ENCODE data around the gene FUZ. TPM values are rescaled to one million over a fixed set of nuclear protein-coding genes. Genes with fewer than 3 reads are reported as not detected.

FUZ gene
- polyA plus RNA-seq, 1 of the 3 experiments (the other 2 are of a cell fraction) = 29.9 TPM

- 95% methylated on average over 1 of the region's 1 CpG for WGBS (ENCODE audit: low lambda C conversion rate)
- peaks cover 25% of the 10 kb centered on the region for H3F3A ChIP-seq (replicated peaks; ENCODE audit: insufficient read depth)
- no peak for DNase-seq
- ChIA-PET CTCF (no interaction called here), POLR2A (interaction anchor here (0.7 to 2.0 kb wide), 5 partner anchors 9 to 55 kb away, joined by 3 to 15 read pairs (median 7); partner anchors contain the start of gene PTOV1)
- H3K27me3 ChIP-seq (ENCODE audit: insufficient read depth) = no peaks in the 10 kb centered on the region
- peak overlapping the region; percentile 72; the same call in 1 of the 2 replicates for H2AFZ ChIP-seq (ENCODE audit: low read depth)
- H3K4me1 ChIP-seq (ENCODE audit: control insufficient read depth in 1 of 2, insufficient read depth in 2 of 2, low read depth in 1 of 2, low read length in 1 of 2) = peaks cover 12 to 21% of the 10 kb centered on the region in 2 experiments
- peak overlapping the region; percentile 71 to 96 for H3K27ac ChIP-seq (ENCODE audit: low read depth in 2 of 2, low read length in 1 of 2)
- H3K9me2 ChIP-seq = no peaks in the 10 kb centered on the region
- no peak for TF ChIP-seq JUND (IDR thresholded peaks at IDR 0.05)
- no peak for TF ChIP-seq RAD21 (IDR thresholded peaks at IDR 0.05; ENCODE audit: low read length)
- TF ChIP-seq SIN3A (IDR thresholded peaks at IDR 0.05; ENCODE audit: borderline replicate concordance, low read depth, low read length) = no peak
- TF ChIP-seq YY1 (IDR thresholded peaks at IDR 0.05; ENCODE audit: low read depth) = no peak
- no peak for TF ChIP-seq GATA2 (CRISPR knock-in tag; IDR thresholded peaks at IDR 0.05)
- no peak for TF ChIP-seq USF2 (IDR thresholded peaks at IDR 0.05; ENCODE audit: borderline replicate concordance, low read depth, low read length)
- no peak for TF ChIP-seq GABPA (IDR thresholded peaks at IDR 0.05; ENCODE audit: low read depth)
- no peak for TF ChIP-seq RFX5 (IDR thresholded peaks at IDR 0.05; ENCODE audit: low read length)
- H3K4me3 ChIP-seq (ENCODE audit: low read depth in 2 of 2, low read length in 1 of 2) = peak overlapping the region; percentile 65 to 76; a peak in 2 of 4 replicates
- no peaks in the 10 kb centered on the region for H3K36me3 ChIP-seq (replicated peaks in 1 of 2; ENCODE audit: control insufficient read depth in 1 of 2, insufficient read depth in 2 of 2, low read length in 1 of 2)
- H3K9me3 ChIP-seq = no peaks in the 10 kb centered on the region
- no peak overlapping the region for H3K4me2 ChIP-seq
- no peaks in the 10 kb centered on the region for H4K20me1 ChIP-seq (ENCODE audit: insufficient read depth)
- peaks cover 9% of the 10 kb centered on the region for H3K79me2 ChIP-seq (ENCODE audit: insufficient read depth)
- peak overlapping the region; percentile 92 for H3K9ac ChIP-seq
Measured at GRCh38 chr19:49814010-49814409, 918 bp upstream of the FUZ start.

GRCh38 chr19:49812452-49812996, 568 bp downstream of the FUZ start:
- WGBS (ENCODE audit: low lambda C conversion rate) = 56% methylated on average over 11 of the region's 11 CpGs
- Histone ChIP-seq H4K20me1 (ENCODE audit: insufficient read depth) (peaks cover 4% of the 10 kb centered on the region; the same call in 1 of the 2 replicates), H3K27me3 (ENCODE audit: insufficient read depth) (no peaks in the 10 kb centered on the region), H3K9me2 (no peaks in the 10 kb centered on the region), H3K4me1 (ENCODE audit: control insufficient read depth in 1 of 2, insufficient read depth in 2 of 2, low read depth in 1 of 2, low read length in 1 of 2) (peaks cover 12 to 21% of the 10 kb centered on the region in 2 experiments), H3F3A (replicated peaks; ENCODE audit: insufficient read depth) (peaks cover 30% of the 10 kb centered on the region), H3K79me2 (ENCODE audit: insufficient read depth) (no peaks in the 10 kb centered on the region), H3K9me3 (no peaks in the 10 kb centered on the region), H3K36me3 (replicated peaks in 1 of 2; ENCODE audit: control insufficient read depth in 1 of 2, insufficient read depth in 2 of 2, low read length in 1 of 2) (peaks cover 0 to 5% of the 10 kb centered on the region in 2 experiments), H2AFZ (ENCODE audit: low read depth) (peak overlapping the region; percentile 88), H3K4me3 (ENCODE audit: low read depth in 2 of 2, low read length in 1 of 2) (peak overlapping the region; percentile 65 to 76), H3K4me2 (peak overlapping the region; percentile 89), H3K9ac (peak overlapping the region; percentile 92), H3K27ac (ENCODE audit: low read depth in 2 of 2, low read length in 1 of 2) (peak overlapping the region; percentile 95 to 96)
- TF ChIP-seq EZH2phosphoT487 (IDR thresholded peaks at IDR 0.05; ENCODE audit: borderline replicate concordance, low read depth) = no peak
- TF ChIP-seq NRF1 (IDR thresholded peaks at IDR 0.05; ENCODE audit: low read depth, low read length) = no peak
- no peak for TF ChIP-seq NFIC (IDR thresholded peaks at IDR 0.05; ENCODE audit: borderline replicate concordance)
- no peak for TF ChIP-seq TEAD4 (IDR thresholded peaks at IDR 0.05; ENCODE audit: borderline replicate concordance, insufficient read depth)
- no peak for TF ChIP-seq FOSL2 (IDR thresholded peaks at IDR 0.05; ENCODE audit: borderline replicate concordance, low read depth)
- no peak for TF ChIP-seq PBX3 (IDR thresholded peaks at IDR 0.05)
- TF ChIP-seq CHD2 (IDR thresholded peaks at IDR 0.05; ENCODE audit: low read length, partially characterized antibody) = no peak
- ChIA-PET POLR2A (interaction anchor here (0.6 to 2.0 kb wide), 6 partner anchors 10 to 100 kb away, joined by 3 to 15 read pairs (median 7); partner anchors contain the start of genes AKT1S1, PTOV1 and TBC1D17), CTCF (interaction anchor here (1.0 to 1.6 kb wide), 3 partner anchors 38 to 135 kb away, joined by 3 to 5 read pairs (median 3); partner anchors contain the start of genes CPT1C and PRMT1)
- no peak for DNase-seq

Data from SK-N-SH (cell line).